EL (cell line): ENCODE measurements around the gene CPA2.
"Not testable (repeated sequence)": the region's sequence is repeated elsewhere in the genome, so short reads cannot be mapped to it uniquely, and the experiment has no call there.

Experiments used
- DNase-seq: peaks from one replicate; pipeline ENCODE4 v3.0.0-alpha.2; 2016

The CPA2 gene

GRCh38 chr7:130266258-130266960 lies at the start of gene CPA2:
CPA2 (plus strand) TSS chr7:130266863; CDS start chr7:130266882, 19 bp downstream.
- no peak for DNase-seq

DNA sequence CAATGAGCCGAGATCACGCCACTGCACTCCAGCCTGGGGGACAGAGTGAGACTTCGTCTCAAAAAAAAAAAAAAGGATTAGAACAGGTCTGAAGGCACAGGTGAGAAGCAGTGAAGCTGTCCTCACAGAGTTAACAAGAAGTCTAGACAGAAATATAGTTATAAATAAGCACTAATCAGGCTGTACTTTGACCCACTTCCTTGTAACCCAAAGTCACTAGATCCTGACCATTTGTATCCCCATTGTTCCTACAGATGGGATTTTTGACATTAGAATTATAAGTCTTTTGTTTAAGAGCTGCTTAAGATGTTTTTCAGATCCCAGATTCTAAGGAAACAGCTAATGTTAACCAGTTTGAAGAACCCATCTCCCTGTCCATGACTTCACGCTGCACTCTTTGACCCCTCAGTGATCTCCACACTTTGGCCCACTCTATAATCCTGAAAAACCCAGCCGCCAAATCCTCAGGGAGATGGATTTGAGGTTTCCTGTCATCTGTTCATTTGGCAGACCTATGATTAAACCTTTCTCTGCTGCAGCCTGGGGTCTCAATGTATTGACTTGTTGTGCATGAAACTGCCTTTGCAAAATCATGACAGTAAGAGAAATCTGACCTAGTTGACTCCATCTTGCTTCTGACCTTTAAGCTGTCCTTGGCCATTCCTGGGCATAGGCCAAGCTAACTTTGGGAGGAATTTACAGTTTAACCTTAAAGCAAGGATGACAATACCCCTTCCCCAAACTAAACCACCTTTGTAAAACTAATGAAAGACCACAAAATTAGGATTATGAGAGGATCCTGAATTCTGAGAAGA lies 47.6 kb upstream of the CPA2 start:
- DNase-seq = no peak

- no peak for DNase-seq
Measured at GRCh38 chr7:130219871-130220270, 46.8 kb upstream of the CPA2 start.

- no peak for DNase-seq
Measured at GRCh38 chr7:130221746-130222145, 44.9 kb upstream of the CPA2 start.

DNA sequence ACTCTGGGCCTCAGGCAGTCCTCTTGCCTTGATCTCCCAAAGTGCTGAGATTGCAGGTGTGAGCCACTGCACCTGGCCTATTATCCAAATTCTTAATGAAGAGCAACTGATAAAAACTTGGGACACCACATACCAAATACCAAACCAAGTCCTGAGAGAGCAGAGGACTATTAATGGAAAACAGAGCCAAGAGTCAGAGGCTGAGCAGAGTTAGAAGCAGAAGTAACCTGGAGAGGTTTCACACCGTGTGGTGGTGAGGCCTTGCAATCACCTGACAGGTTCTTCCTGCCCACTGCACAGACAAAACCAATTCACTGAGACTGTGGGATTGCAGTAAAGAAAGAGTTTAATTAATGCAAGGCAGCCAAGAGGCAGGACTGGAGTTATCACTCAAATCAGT lies 43.0 kb upstream of the CPA2 start:
- no peak for DNase-seq

DNA sequence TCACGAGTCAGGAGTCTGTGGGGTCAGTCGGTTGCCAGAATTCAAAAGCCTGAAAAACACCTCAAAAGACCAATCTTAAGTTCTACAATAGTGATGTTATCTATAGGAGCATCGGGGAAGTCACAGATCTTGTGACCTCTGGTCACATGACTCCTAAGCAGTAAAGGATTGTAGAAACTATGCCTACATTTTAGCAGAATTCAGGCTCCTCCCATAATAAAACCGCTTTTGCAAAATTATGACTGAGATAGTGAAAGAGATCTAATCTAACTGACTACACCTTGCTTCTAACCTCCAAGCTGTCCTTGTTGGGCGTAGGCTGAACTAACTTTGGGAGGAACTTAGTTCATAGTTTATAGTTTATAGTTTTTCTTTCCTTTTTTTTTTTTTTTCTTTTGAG lies 42.5 kb upstream of the CPA2 start:
- no peak for DNase-seq

GRCh38 chr7:130224923-130225322 lies 41.7 kb upstream of the CPA2 start:
- DNase-seq = peak; percentile 45

- DNase-seq = no peak
Measured at GRCh38 chr7:130226333-130226732, 40.3 kb upstream of the CPA2 start.

GRCh38 chr7:130227883-130228575 lies 38.6 kb upstream of the CPA2 start:
- no peak for DNase-seq

GRCh38 chr7:130228840-130229502 lies 37.7 kb upstream of the CPA2 start:
- DNase-seq = no peak

DNA sequence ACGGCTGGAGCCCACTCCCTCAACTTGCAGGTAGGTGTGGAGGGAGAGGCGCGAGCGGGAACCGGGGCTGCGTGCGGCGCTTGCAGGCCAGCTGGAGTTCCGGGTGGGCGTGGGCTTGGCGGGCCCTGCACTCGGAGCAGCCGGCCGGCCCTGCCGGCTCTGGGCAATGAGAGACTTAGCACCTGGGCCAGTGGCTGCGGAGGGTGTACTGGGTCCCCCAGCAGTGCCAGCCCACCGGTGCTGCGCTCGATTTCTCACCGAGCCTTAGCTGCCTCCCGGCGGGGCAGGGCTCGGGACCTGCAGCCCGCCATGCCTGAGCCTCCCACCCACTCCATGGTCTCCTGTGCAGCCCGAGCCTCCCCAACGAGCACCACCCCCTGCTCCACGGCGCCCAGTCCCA lies 36.7 kb upstream of the CPA2 start:
- DNase-seq = not testable (repeated sequence)

- no peak for DNase-seq
Measured at GRCh38 chr7:130231792-130232191, 34.9 kb upstream of the CPA2 start.

DNA sequence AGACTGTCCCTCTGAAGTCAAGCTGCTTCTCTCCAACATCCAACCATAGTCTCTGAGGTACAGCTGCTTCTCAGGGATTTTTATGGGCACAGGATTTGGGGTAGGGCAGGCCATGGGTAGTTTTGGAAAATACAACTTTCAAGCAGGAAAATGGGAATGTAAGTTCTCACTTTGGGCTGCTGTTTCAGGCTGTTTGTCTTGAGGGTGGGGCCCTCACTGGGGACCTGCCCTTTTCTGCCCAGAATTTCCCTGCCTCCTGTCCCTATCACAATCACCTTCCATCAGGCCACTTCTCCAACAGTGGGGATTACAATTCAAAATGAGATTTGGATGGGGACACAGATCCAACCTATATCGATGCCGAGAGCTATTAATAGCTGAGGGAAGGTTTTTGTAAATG lies 34.5 kb upstream of the CPA2 start:
- no peak for DNase-seq

DNA sequence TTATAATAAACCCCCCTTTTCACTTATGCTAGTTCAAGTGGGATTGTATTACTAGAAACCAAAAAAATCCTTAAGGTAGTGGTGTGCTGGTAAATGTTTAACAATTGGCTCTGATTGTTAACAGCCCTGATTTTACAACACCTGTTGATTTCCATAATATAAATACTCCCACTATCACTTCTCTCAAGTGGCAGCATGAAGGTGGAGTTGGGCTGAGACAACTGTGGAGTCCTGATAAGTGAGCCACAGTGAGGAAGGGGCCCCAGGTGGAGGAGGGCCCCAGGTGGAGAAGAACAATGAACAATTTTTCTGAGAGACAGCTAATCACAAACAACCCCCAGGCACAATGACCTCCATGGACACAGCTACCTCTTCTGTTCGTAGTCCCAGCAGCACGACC lies 32.6 kb upstream of the CPA2 start:
- DNase-seq = no peak

DNA sequence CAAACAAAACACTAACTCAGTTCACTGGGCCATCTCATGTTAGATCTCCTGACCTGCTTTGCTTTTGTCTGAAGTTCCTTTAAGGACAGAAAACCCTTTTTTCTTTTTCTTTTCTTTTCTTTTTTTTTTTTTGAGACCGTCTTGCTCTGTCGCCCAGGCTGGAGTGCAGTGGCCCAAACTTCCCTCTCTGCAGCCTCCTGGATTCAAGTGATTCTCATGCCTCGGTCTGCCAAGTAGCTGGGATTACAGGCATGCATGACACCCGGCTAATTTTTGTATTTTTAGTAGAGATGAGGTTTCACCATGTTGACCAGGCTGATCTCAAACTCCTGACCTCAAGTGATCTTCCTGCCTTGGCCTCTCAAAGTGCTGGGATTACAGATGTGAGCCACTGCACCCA lies 30.3 kb upstream of the CPA2 start:
- DNase-seq = not testable (repeated sequence)

- DNase-seq = no peak
Measured at GRCh38 chr7:130240240-130240639, 26.4 kb upstream of the CPA2 start.

GRCh38 chr7:130242198-130243014 lies 24.3 kb upstream of the CPA2 start:
- peak; percentile 73 for DNase-seq

DNA sequence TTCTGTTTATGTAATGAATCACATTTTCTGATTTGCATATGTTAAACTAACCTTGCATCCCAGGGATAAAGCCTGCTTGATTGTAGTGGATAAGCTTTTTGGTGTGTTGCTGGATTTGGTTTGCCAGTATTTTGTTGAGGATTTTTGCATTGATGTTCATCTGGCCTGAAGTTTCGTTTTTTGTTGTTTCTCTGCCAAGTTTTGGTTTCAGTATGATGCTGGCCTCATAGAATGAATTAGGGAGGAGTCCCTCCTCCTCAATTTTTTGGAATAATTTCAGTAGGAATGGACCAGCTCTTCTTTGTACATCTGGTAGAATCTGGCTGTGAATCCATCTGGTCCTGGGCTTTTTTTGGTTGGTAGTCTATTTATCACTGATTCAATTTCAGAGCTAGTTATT lies 23.2 kb upstream of the CPA2 start:
- DNase-seq = peak; percentile 10

GRCh38 chr7:130246491-130246890 lies 20.2 kb upstream of the CPA2 start:
- not testable (repeated sequence) for DNase-seq

GRCh38 chr7:130248842-130249241 lies 17.8 kb upstream of the CPA2 start:
- DNase-seq = not testable (repeated sequence)

- DNase-seq = not testable (repeated sequence)
Measured at GRCh38 chr7:130249626-130250025, 17.0 kb upstream of the CPA2 start.

DNA sequence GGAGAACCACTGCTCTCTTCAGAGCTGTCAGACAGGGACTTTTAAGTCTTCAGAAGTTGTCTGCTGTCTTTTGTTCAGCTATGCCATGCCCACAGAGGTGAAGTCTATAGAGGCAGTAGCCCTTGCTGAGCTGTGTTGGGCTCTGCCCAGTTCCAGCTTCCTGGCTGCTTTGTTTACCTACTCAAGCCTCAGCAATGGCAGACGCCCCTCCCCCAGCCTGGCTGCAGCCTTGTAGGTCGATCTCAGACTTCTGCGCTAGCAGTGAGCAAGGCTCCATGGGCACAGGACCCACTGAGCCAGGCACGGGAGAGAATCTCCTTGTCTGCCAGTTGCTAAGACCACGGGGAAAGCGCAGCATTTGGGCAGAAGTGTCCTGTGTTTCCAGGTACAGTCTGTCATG lies 12.1 kb upstream of the CPA2 start:
- DNase-seq = no peak
